ENCODE data around the gene SLC16A4.

DNA sequence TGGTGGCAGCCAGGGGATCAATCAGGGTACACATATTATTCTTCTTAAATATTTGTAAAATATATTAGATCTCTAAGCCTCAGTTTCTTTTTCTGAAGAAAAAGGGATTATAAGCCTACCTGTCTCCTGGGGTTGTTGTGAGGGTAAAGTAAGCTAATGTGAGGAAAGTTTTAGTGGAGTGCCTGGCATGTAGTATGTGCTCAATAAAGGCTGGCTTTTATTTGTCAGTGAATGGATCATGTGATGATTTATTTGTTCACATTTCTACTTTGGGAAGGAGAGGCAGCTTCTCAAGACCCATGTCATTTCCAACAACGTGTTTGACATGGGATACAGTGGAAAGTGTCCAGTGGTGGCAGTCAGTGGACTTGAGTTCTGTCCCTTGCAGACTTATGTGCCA is 64.0 kb downstream of the SLC16A4 start:
- no peak for TF ChIP-seq POLR2A (IDR thresholded peaks at IDR 0.05)
- TF ChIP-seq, protein P1, sequence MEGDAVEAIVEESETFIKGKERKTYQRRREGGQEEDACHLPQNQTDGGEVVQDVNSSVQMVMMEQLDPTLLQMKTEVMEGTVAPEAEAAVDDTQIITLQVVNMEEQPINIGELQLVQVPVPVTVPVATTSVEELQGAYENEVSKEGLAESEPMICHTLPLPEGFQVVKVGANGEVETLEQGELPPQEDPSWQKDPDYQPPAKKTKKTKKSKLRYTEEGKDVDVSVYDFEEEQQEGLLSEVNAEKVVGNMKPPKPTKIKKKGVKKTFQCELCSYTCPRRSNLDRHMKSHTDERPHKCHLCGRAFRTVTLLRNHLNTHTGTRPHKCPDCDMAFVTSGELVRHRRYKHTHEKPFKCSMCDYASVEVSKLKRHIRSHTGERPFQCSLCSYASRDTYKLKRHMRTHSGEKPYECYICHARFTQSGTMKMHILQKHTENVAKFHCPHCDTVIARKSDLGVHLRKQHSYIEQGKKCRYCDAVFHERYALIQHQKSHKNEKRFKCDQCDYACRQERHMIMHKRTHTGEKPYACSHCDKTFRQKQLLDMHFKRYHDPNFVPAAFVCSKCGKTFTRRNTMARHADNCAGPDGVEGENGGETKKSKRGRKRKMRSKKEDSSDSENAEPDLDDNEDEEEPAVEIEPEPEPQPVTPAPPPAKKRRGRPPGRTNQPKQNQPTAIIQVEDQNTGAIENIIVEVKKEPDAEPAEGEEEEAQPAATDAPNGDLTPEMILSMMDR (IDR thresholded peaks at IDR 0.05), result no peak

Data from body of pancreas (tissue), 4 donors.